HepG2 (cell line): ENCODE results near the gene MMP25. TPM values are rescaled to one million over a fixed set of nuclear protein-coding genes. Genes with fewer than 3 reads are reported as not detected.

Source experiments
- ATM ChIP-seq: fragments of 450-650 bp; IDR thresholded peaks from 2 replicates; pipeline ENCODE4 v1.7.1; 2017; ENCODE audit warnings: mild to moderate bottlenecking, borderline replicate concordance
- CHD4 ChIP-seq: fragments of 200-600 bp; sonication (generic); IDR thresholded peaks from 2 replicates; pipeline ENCODE4 v1.7.0; 2017; ENCODE audit warnings: mild to moderate bottlenecking, low read length, borderline replicate concordance
- IKZF1 ChIP-seq: fragments of 450-650 bp; IDR thresholded peaks from 2 replicates; pipeline ENCODE4 v1.7.1; 2016
- IRF2 ChIP-seq: IDR thresholded peaks from 2 replicates; pipeline ENCODE4 v1.6.1; 2018; ENCODE audit warnings: missing genetic modification reagents, missing compliant biosample characterization
- KAT7 ChIP-seq: IDR thresholded peaks from 2 replicates; pipeline ENCODE4 v1.6.1; 2018; ENCODE audit warnings: borderline replicate concordance, missing compliant biosample characterization
- KLF11 ChIP-seq: IDR thresholded peaks from 2 replicates; pipeline ENCODE4 v1.6.1; 2016; ENCODE audit warnings: missing compliant biosample characterization
- KLF13 ChIP-seq: sonication (generic); formaldehyde crosslinking; IDR thresholded peaks from 2 replicates; pipeline ENCODE4 v1.4.0; 2020; ENCODE audit warnings: mild to moderate bottlenecking, missing genetic modification reagents
- NCOR1 ChIP-seq: fragments of 200-600 bp; sonication (generic); IDR thresholded peaks from 2 replicates; pipeline ENCODE4 v1.7.0; 2017; ENCODE audit warnings: antibody characterized with exemption, low read length, borderline replicate concordance
- PCBP2 ChIP-seq: fragments of 200-400 bp; formaldehyde crosslinking; optimal IDR thresholded peaks from 2 replicates; pipeline ENCODE3; 2018; ENCODE audit warnings: low read length, low read depth; ENCODE audit not compliant: poor library complexity, severe bottlenecking
- POGZ ChIP-seq: sonication (generic); formaldehyde crosslinking; IDR thresholded peaks from 2 replicates; pipeline ENCODE4 v1.4.0; 2020; ENCODE audit warnings: mild to moderate bottlenecking, missing genetic modification reagents
- SSRP1 ChIP-seq: IDR thresholded peaks from 2 replicates; pipeline ENCODE4 v1.6.1; 2016; ENCODE audit warnings: control low read depth
- TBX3 ChIP-seq: fragments of 450-650 bp; IDR thresholded peaks from 2 replicates; pipeline ENCODE4 v1.6.1; 2017; ENCODE audit warnings: antibody characterized with exemption, mild to moderate bottlenecking, inconsistent platforms, borderline replicate concordance
- TRIM24 ChIP-seq: sonication (generic); formaldehyde crosslinking; IDR thresholded peaks from 2 replicates; pipeline ENCODE4 v1.8.0; 2022; ENCODE audit warnings: mild to moderate bottlenecking, missing genetic modification reagents
- ZFX ChIP-seq: sonication (generic); formaldehyde crosslinking; IDR thresholded peaks from 2 replicates; pipeline ENCODE4 v1.4.0; 2020; ENCODE audit warnings: mild to moderate bottlenecking, low read depth, missing genetic modification reagents, moderate library complexity
- ZNF446 ChIP-seq: sonication (generic); formaldehyde crosslinking; IDR thresholded peaks from 2 replicates; pipeline ENCODE4 v1.5.0; 2020; ENCODE audit warnings: mild to moderate bottlenecking, missing genetic modification reagents
- ZNF850 ChIP-seq: sonication (generic); formaldehyde crosslinking; conservative IDR thresholded peaks from 2 replicates; pipeline ENCODE4 v1.9.0; 2021; ENCODE audit warnings: mild to moderate bottlenecking, missing genetic modification reagents
- polyA plus RNA-seq, 8 experiments: library from polyadenylated mRNA; depleted of rRNA in 3 of 8; stranded (reverse) in 7 of 8; unstranded in 1 of 8; fragments of >200 nt; fragmentation: Illumina TruSeq in 4 of 8; extraction: Trizol in 4 of 8; gene quantifications; 2 replicates each; pipeline versions ENCODE4 v1.2.1 to v1.2.3, GENCODE V29; 2011 to 2016; ENCODE audit warnings: low read depth in 4 of 8, missing spikeins in 1 of 8, mixed read lengths in 1 of 8; ENCODE audit not compliant: insufficient read depth in 1 of 8
- total RNA-seq, 5 experiments: library from RNA; depleted of rRNA; stranded (reverse); fragments of >200 nt; fragmentation: Illumina TruSeq; extraction: Trizol; gene quantifications; 2 replicates each; pipeline ENCODE4 v1.2.3, GENCODE V29; 2016; ENCODE audit warnings: low read depth in 1 of 5
- TF ChIP-seq, protein P1 (sequence below): sonication (generic); formaldehyde crosslinking; IDR thresholded peaks from 2 replicates; pipeline ENCODE4 v1.5.0; 2020; ENCODE audit warnings: missing genetic modification reagents
- TF ChIP-seq, protein P2 (sequence below): sonication (generic); formaldehyde crosslinking; IDR thresholded peaks from 2 replicates; pipeline ENCODE4 v1.4.0; 2020; ENCODE audit warnings: missing genetic modification reagents
- TF ChIP-seq, protein P3 (sequence below): sonication (generic); formaldehyde crosslinking; conservative IDR thresholded peaks from 2 replicates; pipeline ENCODE4 v1.4.0; 2020; ENCODE audit warnings: missing genetic modification reagents
- TF ChIP-seq, protein P4 (sequence below): sonication (generic); formaldehyde crosslinking; IDR thresholded peaks from 2 replicates; pipeline ENCODE4 v1.4.0; 2020; ENCODE audit warnings: low read depth, missing genetic modification reagents
- TF ChIP-seq, protein P5 (sequence below): sonication (generic); formaldehyde crosslinking; IDR thresholded peaks from 2 replicates; pipeline ENCODE4 v1.4.0; 2020; ENCODE audit warnings: mild to moderate bottlenecking, missing genetic modification reagents

Gene MMP25
- total and polyA plus RNA-seq, 2 of the 13 experiments (the other 11 are each of a cell fraction or from before 2014, with no cell fraction given): 0.04 to 0.08 TPM

DNA sequence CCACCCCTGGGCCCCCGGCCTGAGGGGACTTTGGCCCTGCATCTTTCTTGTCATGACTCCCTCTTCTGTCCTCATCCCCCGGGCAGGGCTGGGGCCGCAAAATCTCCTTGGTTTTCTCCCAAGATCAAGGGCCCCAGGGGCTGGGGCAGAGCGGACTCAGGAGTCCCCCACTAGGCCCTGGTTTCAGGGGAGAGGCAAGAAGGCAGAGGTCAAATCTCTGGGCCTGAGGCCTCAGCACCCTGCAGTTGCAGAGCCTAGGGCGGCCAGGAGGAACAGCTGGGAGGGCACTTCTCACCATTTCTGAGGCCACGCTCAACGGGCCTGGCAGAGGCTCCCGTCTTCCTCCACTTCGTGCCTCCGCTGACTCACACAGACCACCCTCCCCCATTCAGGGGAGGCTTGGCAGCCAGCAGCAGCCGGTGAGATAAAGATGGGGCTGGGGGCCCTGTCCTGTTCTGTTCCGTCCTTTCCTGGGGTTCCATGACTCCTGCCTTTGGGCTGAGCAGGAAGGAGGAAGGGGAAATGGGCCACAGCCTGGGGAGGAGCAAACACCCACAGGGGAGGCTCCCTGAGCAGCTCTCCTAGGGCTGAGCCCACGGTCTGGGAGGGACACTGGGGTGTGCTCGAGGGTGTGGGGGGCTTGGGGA is 40.4 kb downstream of the MMP25 start (continued):
- TF ChIP-seq ZFX (CRISPR knock-in tag) (peak; percentile 76), ZNF850 (CRISPR knock-in tag) (no peak), NCOR1 (peak; percentile 48; the same call in 1 of the 2 replicates), ATM (no peak), IKZF1 (no peak), TBX3 (no peak), PCBP2 (no peak), KLF11 (CRISPR knock-in tag) (no peak), CHD4 (no peak), IRF2 (CRISPR knock-in tag) (no peak), KAT7 (CRISPR knock-in tag) (no peak), POGZ (CRISPR knock-in tag) (0 out of 2 replicates have a peak, but pooled peaks have one; percentile 5), SSRP1 (CRISPR knock-in tag) (no peak), ZNF446 (CRISPR knock-in tag) (no peak), TRIM24 (CRISPR knock-in tag) (no peak), KLF13 (no peak)
- TF ChIP-seq, protein P1, sequence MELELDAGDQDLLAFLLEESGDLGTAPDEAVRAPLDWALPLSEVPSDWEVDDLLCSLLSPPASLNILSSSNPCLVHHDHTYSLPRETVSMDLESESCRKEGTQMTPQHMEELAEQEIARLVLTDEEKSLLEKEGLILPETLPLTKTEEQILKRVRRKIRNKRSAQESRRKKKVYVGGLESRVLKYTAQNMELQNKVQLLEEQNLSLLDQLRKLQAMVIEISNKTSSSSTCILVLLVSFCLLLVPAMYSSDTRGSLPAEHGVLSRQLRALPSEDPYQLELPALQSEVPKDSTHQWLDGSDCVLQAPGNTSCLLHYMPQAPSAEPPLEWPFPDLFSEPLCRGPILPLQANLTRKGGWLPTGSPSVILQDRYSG: no peak
- TF ChIP-seq, protein P2, sequence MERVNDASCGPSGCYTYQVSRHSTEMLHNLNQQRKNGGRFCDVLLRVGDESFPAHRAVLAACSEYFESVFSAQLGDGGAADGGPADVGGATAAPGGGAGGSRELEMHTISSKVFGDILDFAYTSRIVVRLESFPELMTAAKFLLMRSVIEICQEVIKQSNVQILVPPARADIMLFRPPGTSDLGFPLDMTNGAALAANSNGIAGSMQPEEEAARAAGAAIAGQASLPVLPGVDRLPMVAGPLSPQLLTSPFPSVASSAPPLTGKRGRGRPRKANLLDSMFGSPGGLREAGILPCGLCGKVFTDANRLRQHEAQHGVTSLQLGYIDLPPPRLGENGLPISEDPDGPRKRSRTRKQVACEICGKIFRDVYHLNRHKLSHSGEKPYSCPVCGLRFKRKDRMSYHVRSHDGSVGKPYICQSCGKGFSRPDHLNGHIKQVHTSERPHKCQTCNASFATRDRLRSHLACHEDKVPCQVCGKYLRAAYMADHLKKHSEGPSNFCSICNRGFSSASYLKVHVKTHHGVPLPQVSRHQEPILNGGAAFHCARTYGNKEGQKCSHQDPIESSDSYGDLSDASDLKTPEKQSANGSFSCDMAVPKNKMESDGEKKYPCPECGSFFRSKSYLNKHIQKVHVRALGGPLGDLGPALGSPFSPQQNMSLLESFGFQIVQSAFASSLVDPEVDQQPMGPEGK: peak; percentile 83
- TF ChIP-seq, protein P3, sequence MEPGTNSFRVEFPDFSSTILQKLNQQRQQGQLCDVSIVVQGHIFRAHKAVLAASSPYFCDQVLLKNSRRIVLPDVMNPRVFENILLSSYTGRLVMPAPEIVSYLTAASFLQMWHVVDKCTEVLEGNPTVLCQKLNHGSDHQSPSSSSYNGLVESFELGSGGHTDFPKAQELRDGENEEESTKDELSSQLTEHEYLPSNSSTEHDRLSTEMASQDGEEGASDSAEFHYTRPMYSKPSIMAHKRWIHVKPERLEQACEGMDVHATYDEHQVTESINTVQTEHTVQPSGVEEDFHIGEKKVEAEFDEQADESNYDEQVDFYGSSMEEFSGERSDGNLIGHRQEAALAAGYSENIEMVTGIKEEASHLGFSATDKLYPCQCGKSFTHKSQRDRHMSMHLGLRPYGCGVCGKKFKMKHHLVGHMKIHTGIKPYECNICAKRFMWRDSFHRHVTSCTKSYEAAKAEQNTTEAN (CRISPR knock-in tag): no peak
- TF ChIP-seq, protein P4, sequence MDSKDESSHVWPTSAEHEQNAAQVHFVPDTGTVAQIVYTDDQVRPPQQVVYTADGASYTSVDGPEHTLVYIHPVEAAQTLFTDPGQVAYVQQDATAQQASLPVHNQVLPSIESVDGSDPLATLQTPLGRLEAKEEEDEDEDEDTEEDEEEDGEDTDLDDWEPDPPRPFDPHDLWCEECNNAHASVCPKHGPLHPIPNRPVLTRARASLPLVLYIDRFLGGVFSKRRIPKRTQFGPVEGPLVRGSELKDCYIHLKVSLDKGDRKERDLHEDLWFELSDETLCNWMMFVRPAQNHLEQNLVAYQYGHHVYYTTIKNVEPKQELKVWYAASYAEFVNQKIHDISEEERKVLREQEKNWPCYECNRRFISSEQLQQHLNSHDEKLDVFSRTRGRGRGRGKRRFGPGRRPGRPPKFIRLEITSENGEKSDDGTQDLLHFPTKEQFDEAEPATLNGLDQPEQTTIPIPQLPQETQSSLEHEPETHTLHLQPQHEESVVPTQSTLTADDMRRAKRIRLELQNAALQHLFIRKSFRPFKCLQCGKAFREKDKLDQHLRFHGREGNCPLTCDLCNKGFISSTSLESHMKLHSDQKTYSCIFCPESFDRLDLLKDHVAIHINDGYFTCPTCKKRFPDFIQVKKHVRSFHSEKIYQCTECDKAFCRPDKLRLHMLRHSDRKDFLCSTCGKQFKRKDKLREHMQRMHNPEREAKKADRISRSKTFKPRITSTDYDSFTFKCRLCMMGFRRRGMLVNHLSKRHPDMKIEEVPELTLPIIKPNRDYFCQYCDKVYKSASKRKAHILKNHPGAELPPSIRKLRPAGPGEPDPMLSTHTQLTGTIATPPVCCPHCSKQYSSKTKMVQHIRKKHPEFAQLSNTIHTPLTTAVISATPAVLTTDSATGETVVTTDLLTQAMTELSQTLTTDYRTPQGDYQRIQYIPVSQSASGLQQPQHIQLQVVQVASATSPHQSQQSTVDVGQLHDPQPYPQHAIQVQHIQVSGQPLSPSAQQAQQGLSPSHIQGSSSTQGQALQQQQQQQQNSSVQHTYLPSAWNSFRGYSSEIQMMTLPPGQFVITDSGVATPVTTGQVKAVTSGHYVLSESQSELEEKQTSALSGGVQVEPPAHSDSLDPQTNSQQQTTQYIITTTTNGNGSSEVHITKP: no peak
- TF ChIP-seq, protein P5, sequence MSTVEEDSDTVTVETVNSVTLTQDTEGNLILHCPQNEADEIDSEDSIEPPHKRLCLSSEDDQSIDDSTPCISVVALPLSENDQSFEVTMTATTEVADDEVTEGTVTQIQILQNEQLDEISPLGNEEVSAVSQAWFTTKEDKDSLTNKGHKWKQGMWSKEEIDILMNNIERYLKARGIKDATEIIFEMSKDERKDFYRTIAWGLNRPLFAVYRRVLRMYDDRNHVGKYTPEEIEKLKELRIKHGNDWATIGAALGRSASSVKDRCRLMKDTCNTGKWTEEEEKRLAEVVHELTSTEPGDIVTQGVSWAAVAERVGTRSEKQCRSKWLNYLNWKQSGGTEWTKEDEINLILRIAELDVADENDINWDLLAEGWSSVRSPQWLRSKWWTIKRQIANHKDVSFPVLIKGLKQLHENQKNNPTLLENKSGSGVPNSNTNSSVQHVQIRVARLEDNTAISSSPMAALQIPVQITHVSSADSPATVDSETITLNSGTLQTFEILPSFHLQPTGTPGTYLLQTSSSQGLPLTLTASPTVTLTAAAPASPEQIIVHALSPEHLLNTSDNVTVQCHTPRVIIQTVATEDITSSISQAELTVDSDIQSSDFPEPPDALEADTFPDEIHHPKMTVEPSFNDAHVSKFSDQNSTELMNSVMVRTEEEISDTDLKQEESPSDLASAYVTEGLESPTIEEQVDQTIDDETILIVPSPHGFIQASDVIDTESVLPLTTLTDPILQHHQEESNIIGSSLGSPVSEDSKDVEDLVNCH (CRISPR knock-in tag): 0 out of 2 replicates have a peak, but pooled peaks have one; percentile 36
